NOMO-1 (cell line): Measurements from ENCODE around the gene WFDC1.

ENCODE experiments used
- DNase-seq, 2 experiments: peaks; one replicate each; lab custom pipeline; 2025; ENCODE audit not compliant: unreplicated experiment in 2 of 2; lab: John Stamatoyannopoulos, UW

WFDC1 gene

DNA sequence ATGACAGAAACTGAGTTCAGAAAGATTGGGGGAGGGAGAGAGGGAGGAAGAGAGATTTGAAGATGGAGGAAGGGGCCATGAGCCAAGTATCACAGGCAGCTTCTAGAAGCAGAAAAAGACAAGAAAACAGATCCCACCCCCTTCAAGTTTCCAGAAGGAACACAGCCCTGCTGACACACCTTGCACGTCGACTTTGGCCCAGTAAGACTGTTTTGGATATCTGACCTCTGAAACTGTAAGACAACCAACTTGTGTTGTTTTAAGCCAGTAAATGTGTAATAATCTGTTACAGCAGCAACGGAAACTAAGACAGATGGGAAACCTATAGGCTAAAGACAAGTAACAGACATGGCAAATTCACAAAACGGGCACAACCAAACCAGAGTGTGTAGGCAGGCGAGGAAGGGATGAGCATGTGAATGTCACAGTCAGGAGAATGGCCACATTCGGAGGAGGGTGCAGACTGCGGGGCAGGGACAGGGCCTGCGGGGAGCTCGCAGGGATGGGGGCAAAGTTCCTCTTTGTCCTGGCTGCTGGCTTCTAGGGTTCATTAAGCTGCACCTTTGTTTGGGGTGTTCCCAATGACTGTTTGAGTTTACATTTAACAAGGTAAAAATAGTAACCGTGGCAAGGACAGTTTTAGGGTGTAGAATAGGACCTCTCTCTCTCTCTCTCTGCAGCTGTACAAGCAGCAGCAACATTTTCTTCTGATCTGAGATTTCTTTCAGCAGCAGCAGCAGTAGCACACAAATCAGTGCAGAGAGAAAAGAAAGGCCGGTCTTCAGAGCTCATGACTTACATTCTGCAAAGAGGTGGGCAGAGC, 55.4 kb downstream of the WFDC1 start:
- no peak for DNase-seq

DNA sequence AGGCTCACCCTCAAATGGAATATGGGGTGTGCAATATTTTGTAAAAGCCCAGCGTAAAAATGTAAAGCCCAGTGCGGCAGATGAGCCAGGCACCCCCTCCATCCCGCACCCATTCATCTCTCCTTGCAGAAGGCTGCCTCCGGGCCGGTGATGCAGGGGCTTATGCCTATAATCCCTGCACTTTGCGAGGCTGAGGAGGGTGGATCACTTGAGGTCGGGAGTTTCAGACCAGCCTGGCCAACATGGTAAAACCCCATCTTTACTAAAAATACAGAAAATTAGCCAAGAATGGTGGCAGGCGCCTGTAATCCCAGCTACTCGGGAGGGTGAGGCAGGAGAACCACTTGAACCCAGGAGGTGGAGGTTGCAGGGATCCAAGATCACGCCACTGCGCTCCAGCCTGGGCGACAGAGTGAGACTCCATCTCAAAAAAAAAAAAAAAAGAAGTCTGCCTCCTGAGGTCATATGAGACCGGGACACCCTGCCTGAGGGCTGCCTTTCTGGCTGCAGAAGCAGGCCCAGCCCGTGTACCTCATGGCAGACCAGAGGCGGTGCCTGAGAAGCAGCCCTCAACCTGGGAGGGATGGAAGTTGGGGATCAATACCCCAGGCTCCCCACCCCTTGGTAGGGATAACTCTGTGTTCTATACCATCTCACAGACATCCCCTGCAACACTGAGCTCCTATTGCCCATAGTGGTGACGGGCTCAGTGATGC, 56.2 kb downstream of the WFDC1 start:
- no peak for DNase-seq

DNA sequence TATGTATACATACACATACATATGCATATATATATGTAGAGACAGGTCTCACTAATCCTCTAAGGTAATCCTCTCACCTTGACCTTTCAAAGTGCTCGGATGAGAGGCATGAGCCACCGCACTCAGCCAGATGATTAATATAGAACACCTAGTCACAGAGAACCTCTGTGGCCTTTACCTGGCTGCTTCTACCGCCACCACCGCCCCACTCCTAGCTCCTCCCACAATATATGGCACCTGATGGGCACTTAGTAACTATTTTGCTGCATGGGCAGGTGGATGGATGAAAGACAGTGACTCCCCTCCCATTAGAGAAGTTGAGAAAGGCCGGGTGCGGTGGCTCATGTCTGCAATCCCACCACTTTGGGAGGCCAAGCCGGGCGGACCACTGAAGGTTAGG, 57.0 kb downstream of the WFDC1 start:
- no peak for DNase-seq

DNA sequence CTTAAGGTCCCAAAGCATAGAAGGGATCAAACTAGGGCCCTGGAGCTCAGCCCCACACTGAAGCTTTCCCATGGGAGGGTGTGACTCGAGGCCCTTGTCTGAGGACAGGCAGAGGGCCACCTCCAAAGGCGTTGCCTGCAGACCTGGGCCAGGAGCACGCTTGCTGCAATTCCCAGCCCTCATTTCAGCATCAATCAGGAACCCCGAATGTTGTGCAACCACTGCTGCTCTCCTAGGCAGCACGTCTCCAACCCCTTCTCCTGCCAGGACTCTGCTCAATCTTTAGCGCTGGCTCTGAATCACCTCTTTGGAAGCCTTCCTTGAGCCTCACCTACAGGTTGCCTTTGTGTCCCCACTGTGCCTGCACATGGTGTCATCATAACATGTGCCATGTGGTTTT, 59.6 kb downstream of the WFDC1 start:
- DNase-seq = no peak

DNA sequence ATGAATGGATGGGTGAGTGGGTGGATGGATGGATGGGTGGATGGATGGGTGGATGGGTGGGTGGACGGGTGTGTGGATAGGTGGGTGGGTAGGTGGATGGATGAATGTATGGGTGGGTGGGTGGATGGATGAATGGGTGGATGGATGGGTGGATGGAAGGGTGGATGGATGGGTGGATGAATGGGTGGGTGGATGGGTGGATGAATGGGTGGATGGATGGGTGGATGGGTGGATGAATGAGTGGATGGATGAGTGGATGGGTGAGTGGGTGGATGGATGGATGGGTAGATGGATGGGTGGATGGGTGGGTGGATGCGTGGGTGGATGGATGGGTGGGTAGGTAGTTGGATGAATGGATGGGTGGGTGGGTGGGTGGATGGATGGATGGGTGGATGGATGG, 60.5 kb downstream of the WFDC1 start:
- no peak for DNase-seq

DNA sequence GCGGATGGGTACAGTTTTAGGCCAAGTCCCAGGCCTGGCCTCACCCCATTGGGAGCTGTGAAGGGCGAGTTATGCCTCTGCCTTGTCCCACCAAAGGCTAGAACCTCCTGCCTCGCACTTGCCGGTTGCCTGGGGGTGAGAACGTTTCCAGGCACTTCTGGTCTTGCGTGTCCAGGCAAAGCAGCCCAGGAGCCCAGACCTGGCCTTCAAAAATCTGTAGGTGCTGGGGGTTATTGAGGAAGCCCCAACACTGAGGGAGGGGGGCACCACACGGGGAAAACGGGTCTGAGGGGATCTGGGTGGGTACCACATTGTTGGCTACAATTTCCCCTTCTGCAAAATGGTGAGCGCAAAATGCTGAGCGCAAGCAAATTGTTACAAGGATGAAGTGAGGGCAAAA, 61.5 kb downstream of the WFDC1 start:
- DNase-seq = no peak

DNA sequence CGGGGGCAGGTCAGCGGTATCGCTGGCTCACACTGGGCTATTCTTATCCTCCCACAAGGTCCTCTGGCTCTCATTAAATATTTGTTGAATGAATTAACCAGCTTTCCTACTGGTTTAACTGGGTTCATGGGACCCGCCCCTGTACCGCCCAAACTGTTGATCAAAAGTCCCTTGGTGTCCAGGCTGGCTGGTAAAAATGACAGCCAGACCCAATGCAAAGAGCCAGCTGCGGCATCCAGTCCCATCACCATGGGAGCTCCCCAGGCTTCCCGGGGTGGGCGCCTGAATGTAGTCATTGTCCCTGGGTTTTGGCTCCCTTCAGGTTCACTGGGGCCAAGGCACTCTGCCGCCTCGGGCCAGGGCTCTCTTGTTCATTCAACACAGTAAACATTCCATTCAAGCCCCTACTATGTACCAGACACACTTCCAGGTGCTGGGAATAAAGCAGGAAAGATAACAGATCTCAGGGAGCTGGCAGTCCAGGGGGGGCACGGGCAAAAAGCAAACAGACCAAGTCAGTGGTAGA, 62.0 kb downstream of the WFDC1 start:
- DNase-seq = no peak

DNA sequence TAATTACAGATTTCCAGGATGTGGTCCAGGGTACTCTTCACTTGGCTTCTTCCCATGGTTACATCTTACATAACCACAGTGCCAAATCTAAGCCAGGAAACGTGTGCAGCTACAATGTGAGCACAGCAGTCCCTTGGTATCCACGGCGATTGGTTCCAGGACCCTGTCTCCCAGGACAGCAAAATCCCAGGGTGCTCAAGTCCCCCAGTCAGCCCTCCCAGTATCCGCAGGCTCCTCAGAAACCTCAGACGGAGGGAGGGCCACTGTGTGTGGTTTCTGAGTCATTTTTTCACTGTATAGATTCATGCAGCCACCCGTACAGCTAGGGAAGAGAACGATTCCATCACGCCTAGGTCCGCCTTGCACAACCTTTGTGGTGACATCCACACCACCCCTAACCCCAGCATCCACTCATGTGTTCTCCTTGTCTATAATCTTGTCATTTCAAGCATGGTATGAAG, 62.5 kb downstream of the WFDC1 start:
- peak; percentile 91 to 95 for DNase-seq

DNA sequence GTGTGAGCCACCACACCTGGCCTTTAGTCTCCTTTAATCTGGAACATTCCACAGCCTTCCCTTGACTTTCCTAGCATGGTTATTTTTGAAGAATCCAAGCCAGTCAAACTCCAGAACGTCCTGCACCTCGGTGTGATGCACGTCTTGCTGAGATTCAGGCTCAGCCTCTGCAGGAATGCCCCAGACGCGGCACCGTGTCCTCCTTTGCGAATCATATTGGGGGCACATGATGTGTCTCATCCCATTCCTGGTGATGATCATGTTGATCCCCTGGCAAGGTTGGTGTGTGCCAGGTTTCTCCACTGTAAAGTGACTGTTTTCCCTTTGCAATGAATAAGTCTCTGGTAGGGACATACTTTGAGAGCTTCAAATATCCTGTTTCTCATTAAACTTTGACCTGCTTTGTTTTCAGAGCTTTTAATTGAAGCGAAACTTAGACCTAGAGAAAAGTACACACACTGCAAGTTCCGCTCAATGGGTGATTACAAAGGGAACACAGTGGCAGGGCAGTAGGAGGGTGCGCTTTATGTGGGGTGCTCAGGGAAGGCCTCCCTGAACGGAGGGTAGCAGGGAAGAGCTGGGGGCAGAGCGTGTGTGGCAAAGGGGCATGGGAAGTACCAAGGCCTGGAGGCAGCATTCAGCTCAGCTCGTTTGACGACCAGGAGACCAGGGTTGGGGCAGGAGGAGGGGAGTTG, 64.1 kb downstream of the WFDC1 start:
- no peak for DNase-seq

DNA sequence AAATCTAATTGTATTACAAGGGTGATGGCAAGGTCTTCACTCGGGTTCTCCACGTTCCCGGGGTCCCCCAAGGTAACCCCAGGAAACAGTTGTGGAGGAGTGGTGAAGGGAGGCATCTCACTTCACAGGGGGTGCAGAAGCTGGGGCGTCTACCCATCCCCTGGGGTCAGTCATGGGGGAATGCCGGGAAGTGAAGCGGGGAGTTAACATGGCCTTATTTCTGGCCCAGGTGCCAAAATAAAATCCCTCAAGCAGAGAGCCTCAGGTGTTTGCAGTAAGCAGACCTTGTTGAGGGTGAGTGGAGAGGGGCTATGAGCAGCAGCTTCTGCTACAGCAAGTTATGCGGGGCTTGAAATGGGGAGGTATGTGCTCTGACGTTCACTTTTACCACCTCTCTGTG, 64.6 kb downstream of the WFDC1 start:
- no peak for DNase-seq

DNA sequence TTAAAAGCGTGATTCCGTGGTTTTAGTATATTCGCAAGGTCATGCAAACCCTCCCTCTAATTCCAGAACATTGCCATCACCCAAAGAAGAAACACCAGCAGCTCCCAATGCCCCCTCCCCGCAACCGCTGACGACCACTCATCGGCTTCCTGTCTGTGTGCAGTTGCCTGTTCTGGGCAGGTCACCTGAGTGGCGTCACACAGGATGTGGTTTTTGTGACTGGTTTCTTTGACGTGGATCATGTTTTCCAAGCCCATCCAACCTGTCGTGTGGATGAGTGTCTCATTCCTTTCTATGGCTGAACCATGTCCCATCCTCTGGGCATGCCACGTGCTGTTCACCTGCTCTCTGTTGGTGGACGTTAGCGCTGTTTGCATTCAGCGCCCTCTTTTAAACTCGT, 65.5 kb downstream of the WFDC1 start:
- no peak for DNase-seq

DNA sequence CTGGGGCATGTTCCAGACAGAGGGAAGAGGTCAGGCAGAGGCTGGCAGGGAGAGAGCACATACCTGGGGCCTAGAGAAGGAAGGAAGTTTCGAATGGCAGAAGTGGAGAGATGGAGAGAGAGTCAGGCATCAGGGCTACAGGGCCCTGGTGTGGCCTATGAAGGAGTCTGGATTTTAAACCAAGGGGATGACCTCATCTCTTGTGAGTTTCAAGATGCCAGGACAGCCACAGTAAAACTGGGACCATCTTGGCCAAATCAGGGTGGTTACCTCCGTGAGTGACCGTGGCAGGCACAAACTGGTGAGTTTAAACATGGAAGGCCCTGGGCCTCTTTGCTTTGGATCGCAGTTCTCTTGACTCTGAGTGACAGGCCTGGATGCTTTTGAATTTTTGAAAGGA, 66.1 kb downstream of the WFDC1 start:
- DNase-seq = no peak

DNA sequence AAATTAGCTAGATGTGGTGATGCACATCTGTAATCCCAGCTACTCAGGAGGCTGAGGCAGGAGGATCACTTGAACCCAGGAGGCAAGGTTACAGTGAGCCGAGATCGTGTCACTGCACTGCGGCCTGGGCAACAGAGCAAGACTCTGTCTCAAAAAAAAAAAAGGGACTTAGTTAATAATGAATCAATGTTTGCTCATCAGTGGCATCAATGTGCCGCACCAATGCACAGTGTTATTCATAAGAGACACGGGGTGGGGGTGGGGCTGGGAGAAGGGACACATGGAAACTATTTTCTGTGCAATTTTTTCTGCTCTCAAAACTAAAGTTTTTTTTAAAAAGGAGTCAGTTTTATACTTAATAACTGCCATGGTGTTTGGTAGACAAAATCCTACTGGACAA, 66.9 kb downstream of the WFDC1 start:
- no peak for DNase-seq

DNA sequence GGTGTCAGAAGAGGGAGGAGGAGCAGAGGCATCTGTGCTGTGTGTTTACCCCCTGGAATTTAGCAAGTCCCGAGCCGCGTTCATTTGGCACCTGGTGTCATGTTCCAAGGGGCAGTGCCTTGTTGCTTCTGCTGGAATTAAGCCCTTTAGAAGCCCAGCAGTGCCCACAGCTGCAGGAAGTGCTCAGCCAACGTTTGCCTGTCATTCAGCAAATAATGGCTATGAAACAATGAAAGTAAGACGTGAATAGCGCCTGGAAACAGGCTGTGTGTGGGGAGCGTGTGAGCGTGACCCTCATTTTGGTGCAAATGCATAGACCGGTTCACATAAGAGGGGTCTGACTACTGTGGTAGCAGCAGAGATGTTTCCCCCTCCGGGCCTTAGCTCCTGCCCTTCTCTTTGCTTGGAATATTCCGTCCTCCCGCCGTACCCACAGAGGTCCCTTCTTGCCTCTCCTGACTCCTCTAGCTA, 67.8 kb downstream of the WFDC1 start:
- DNase-seq = no peak

DNA sequence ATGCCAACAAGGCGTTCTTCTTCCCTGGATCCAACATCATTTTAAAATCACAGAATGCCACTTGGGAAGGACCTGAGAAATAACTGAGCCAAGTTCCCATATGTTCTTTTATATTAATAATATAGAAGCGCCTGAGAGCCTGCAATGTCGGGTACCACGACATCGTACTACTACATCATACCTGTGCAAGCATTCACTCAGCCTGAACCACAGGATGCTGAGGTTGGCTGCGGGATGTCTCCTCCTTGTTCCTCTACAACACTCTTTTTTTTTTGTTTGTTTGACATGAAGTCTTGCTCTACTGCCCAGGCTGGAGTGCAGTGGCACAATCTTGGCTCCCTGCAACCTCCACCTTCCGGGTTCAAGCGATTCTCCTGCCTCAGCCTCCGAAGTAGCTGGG, 71.5 kb downstream of the WFDC1 start:
- no peak for DNase-seq

DNA sequence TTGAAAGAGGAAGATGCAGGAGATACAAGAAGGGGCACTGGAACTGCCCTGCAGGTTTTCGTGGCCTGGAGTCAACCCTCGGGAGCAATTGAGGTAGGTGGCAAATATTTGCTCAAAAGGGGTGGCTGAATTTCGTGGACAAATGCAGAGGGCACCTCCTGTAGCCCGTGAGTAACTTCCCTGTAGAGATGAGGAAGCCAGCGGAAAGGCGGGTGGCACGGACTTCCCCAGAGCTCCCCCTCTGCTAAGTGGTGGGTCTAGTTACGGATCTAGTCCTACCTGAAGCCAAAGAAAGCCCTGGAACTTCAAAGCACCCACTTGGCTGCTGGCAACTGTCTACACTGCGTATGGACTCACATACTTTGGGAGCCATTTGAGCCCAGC, 72.6 kb downstream of the WFDC1 start:
- peak in 1 of 2 experiments; percentile 23 for DNase-seq

DNA sequence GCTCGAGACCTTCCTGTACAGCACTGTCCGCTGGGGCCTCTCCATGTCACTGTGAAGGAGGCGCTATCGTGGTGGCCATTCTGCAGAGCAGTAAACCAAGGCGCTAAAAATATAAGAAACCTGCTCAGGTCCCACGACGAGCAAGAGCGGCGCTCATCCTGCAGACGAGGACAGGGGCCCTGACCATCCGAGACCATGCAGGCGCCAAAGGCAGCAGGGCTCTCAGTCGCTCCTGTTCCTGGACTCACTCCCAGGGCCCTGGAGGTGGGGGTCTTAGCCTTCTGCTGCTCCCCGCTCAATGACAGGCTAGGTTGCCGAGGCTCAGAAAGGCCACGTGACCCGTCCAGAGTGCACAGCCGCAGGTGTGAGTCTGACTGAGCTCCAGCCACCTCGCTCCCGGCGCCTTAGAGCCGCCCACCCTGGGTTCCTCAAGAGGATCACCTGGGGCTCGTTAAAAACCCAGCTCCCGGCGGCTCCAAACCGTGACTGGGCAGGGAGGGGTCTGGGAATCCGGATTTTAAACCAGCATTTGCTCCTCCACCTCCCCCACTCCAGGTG, 73.2 kb downstream of the WFDC1 start:
- no peak for DNase-seq

DNA sequence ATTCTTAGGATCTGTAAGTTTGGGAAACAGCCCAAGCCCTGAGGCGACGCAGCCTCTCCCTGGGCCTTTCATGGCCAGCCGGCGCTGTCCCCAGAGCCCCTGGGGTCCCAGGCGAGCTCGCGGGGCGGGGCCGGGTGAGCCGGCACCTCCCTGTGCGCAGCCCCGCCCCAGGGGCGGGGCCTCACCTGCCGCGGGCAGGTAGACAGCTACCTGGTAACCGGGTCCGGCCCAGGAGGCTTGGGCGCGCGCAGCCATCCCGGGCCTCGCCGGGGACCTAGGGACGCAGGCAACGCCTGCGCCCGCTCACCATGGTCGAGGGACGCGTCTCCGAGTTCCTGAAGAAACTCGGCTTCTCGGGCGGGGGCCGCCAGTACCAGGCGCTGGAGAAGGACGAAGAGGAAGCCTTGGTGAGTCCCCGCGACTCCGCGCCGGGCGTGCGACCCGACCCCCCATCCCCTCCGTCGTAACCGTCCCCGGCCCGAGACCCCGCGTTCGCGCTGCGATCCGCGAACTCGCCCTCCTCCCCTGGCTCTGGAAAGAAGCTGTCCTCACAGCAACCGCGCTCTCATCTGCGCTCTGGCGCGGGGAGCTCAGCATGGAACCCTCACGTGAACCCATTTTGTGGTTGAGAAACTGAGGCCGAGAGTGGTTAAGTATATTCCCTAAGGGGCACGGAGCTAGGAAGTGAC, 73.8 kb downstream of the WFDC1 start, which contains the start of gene ATP2C2:
Gene ATP2C2, plus strand, starts transcription at position 231 of the 689 bp plus-strand sequence. Its CDS starts 78 bp downstream, at position 309.
- no peak for DNase-seq

DNA sequence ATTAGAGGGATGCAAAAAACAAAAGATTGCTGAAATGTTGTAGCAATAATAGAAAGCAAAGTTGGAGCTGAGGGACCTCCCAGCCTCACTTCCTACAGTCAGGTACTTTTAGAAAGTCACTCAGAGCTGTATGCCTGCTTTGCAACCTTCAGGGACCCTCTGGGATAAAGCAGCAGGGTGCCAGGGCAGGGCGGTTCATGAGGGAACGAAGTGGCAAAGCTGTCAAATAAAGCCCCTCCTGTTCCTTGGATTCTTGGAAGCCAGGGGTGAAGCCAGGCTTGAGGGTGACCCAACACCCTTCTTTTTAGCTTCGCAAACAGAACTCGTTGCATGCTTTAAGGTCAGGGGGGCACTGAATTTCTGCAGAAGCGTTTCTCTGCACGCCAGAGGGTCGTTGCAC, 74.4 kb downstream of the WFDC1 start:
- DNase-seq = no peak

DNA sequence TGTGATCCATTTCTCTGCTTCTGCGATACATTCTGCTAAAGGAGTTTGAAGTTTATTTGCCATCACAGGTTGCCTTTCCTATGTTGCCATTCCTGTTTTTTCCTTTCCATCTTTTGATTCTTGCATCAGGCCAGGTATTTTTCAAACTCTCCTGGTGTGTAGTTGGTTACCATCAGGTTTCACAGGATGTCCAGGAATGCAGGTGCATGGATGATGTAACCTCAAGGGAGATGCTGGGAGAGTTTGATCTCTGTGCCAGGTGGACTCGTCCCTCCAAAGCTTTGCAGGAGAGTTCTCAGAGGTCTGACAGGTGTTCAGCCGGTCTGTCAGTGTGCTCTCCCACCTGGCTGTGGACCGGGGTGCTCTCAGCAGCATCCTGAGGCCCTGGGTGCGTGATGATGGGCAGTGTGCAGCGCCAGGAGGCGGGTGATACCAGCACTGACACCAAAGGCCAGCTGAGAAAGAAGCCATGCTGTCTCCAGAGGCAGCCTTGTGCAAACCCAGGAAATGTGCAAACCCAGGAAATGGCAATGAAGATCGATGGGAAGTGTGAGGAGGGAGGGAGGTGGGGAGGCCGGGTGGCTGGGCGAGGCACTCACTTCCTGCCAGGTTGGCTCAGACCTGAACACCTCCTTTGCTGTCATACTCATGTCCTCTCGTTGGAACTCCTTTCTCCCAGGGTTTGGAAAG, 75.4 kb downstream of the WFDC1 start:
- peak in 1 of 2 experiments; percentile 25 for DNase-seq
